GM12878 (cell line): ENCODE data around the gene ESPL1.

Experiments used
- EZH2 ChIP-seq: IDR thresholded peaks from 2 replicates; pipeline ENCODE4 v1.6.1; 2012; ENCODE audit warnings: low read depth, mild to moderate bottlenecking, control low read depth, inconsistent platforms, low read length, borderline replicate concordance; ENCODE audit not compliant: control insufficient read depth
- JUNB ChIP-seq: IDR thresholded peaks from 2 replicates; pipeline ENCODE4 v1.6.1; 2016; ENCODE audit warnings: antibody characterized with exemption, mild to moderate bottlenecking
- TF ChIP-seq, protein P1 (sequence below), 3 experiments: IDR thresholded peaks in 2 of 3; conservative IDR thresholded peaks in 1 of 3; 2 replicates each; pipeline ENCODE4 v1.5.1; 2011; ENCODE audit warnings: low read depth in 3 of 3, low read length in 3 of 3, mild to moderate bottlenecking in 3 of 3, control low read depth in 2 of 3, moderate library complexity in 2 of 3, inconsistent platforms in 1 of 3, mixed read lengths in 1 of 3; ENCODE audit not compliant: control insufficient read depth in 2 of 3, insufficient read depth in 1 of 3; ENCODE audit errors: extremely low read depth in 1 of 3
- TF ChIP-seq, protein P2 (sequence below): fragments of 450-650 bp; IDR thresholded peaks from 2 replicates; pipeline ENCODE4 v1.6.1; 2017; ENCODE audit warnings: mild to moderate bottlenecking, moderate library complexity

DNA sequence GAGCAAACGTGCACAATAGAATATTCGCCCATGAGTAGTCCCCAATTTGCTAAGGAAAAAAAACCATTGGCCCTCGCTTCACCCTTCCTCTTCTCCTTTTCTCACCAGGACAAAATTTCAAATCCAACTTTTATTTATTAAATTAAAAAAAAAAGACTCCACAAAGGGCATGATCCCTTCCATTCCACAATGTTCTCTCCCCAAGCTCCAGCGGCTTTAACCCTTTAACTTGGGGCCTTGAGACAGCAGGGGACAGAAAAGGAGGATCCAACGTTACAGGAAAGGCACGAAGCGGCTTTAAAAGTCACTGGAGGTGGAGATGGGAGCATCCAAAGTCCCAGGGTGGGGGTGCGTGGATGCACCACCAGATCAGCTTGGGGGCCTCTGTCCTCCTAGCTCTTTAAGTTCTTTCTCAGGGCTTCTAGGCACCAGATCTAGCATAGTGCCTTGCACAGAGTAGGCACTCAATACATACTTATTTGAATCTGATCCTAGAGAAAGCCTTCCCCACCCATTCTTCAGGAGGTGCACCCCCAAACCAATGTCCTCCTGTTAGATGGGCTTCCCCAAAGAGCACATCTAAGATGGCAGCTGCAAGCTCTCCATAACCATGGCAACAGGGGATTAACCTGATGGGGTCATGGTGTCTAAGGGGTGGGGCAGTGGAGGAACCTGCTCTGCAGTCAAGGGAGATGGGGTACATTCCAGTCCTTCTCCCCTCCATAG lies 58.5 kb downstream of the ESPL1 start:
- TF ChIP-seq EZH2 (no peak), JUNB (no peak)
- TF ChIP-seq, protein P1, sequence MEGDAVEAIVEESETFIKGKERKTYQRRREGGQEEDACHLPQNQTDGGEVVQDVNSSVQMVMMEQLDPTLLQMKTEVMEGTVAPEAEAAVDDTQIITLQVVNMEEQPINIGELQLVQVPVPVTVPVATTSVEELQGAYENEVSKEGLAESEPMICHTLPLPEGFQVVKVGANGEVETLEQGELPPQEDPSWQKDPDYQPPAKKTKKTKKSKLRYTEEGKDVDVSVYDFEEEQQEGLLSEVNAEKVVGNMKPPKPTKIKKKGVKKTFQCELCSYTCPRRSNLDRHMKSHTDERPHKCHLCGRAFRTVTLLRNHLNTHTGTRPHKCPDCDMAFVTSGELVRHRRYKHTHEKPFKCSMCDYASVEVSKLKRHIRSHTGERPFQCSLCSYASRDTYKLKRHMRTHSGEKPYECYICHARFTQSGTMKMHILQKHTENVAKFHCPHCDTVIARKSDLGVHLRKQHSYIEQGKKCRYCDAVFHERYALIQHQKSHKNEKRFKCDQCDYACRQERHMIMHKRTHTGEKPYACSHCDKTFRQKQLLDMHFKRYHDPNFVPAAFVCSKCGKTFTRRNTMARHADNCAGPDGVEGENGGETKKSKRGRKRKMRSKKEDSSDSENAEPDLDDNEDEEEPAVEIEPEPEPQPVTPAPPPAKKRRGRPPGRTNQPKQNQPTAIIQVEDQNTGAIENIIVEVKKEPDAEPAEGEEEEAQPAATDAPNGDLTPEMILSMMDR (IDR thresholded peaks at IDR 0.05 in 2 of 3, conservative IDR thresholded peaks at IDR 0.05 in 1 of 3; ENCODE audit: control insufficient read depth in 2 of 3, extremely low read depth in 1 of 3, insufficient read depth in 1 of 3, low read depth in 3 of 3, low read length in 3 of 3) = no peak
- TF ChIP-seq, protein P2, sequence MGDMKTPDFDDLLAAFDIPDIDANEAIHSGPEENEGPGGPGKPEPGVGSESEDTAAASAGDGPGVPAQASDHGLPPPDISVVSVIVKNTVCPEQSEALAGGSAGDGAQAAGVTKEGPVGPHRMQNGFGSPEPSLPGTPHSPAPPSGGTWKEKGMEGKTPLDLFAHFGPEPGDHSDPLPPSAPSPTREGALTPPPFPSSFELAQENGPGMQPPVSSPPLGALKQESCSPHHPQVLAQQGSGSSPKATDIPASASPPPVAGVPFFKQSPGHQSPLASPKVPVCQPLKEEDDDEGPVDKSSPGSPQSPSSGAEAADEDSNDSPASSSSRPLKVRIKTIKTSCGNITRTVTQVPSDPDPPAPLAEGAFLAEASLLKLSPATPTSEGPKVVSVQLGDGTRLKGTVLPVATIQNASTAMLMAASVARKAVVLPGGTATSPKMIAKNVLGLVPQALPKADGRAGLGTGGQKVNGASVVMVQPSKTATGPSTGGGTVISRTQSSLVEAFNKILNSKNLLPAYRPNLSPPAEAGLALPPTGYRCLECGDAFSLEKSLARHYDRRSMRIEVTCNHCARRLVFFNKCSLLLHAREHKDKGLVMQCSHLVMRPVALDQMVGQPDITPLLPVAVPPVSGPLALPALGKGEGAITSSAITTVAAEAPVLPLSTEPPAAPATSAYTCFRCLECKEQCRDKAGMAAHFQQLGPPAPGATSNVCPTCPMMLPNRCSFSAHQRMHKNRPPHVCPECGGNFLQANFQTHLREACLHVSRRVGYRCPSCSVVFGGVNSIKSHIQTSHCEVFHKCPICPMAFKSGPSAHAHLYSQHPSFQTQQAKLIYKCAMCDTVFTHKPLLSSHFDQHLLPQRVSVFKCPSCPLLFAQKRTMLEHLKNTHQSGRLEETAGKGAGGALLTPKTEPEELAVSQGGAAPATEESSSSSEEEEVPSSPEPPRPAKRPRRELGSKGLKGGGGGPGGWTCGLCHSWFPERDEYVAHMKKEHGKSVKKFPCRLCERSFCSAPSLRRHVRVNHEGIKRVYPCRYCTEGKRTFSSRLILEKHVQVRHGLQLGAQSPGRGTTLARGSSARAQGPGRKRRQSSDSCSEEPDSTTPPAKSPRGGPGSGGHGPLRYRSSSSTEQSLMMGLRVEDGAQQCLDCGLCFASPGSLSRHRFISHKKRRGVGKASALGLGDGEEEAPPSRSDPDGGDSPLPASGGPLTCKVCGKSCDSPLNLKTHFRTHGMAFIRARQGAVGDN = no peak
